GM23338 (cell line): ENCODE results near the gene TNFAIP1. TPM values are rescaled to one million over a fixed set of nuclear protein-coding genes. Genes with fewer than 3 reads are reported as not detected.

Experiments
- ATAC-seq: fragments of 200-7000 bp; cut with Tn5 transposase; 3 replicates; pipeline ENCODE4 v1.9.1; 2020
- DNase-seq: peaks from one replicate; pipeline ENCODE4 v3.0.0-alpha.2; 2015; ENCODE audit warnings: low spot score
- H2AFZ ChIP-seq: fragments of 200-600 bp; sonication (generic); 2 replicates; pipeline ENCODE4 v1.8.0; 2016; ENCODE audit warnings: antibody characterized with exemption, mild to moderate bottlenecking, moderate library complexity
- H3F3A ChIP-seq: fragments of 200-600 bp; sonication (generic); replicated peaks from 2 replicates; pipeline ENCODE4 v1.8.0; 2017; ENCODE audit warnings: antibody characterized with exemption, mixed run types, low read depth
- H3K27ac ChIP-seq: fragments of 200-600 bp; sonication (generic); 2 replicates; pipeline ENCODE4 v1.6.1; 2016; ENCODE audit warnings: low read depth
- H3K27me3 ChIP-seq: fragments of 200-600 bp; sonication (generic); 2 replicates; pipeline ENCODE4 v1.8.0; 2016; ENCODE audit warnings: mild to moderate bottlenecking, mixed run types, moderate library complexity; ENCODE audit not compliant: insufficient read depth
- H3K36me3 ChIP-seq: fragments of 200-600 bp; sonication (generic); 2 replicates; pipeline ENCODE4 v1.8.0; 2016; ENCODE audit warnings: mild to moderate bottlenecking; ENCODE audit not compliant: insufficient read depth
- H3K4me1 ChIP-seq: fragments of 200-600 bp; sonication (generic); 2 replicates; pipeline ENCODE4 v1.8.0; 2016; ENCODE audit warnings: mild to moderate bottlenecking, moderate library complexity; ENCODE audit not compliant: insufficient read depth
- H3K4me2 ChIP-seq: fragments of 200-600 bp; sonication (generic); 2 replicates; pipeline ENCODE4 v1.7.1; 2017; ENCODE audit warnings: mixed run types
- H3K4me3 ChIP-seq: fragments of 200-600 bp; sonication (generic); 2 replicates; pipeline ENCODE4 v1.6.1; 2016; ENCODE audit warnings: mixed run types
- H3K79me2 ChIP-seq: fragments of 200-600 bp; sonication (generic); replicated peaks from 2 replicates; pipeline ENCODE4 v1.8.0; 2017; ENCODE audit warnings: mild to moderate bottlenecking; ENCODE audit not compliant: insufficient read depth
- H3K9me2 ChIP-seq: fragments of 200-600 bp; sonication (generic); 2 replicates; pipeline ENCODE4 v1.8.0; 2017; ENCODE audit not compliant: insufficient read depth
- H4K20me1 ChIP-seq: fragments of 200-600 bp; sonication (generic); replicated peaks from 2 replicates; pipeline ENCODE4 v1.8.0; 2017; ENCODE audit warnings: mild to moderate bottlenecking; ENCODE audit not compliant: insufficient read depth
- H3K27ac Mint-ChIP-seq: 2 replicates; pipeline ENCODE4 v1.8.0; 2020; ENCODE audit warnings: inconsistent platforms, mild to moderate bottlenecking, moderate library complexity, mixed read lengths
- H3K27me3 Mint-ChIP-seq: 3 replicates; pipeline ENCODE4 v1.8.0; 2022; ENCODE audit warnings: low read depth, mild to moderate bottlenecking, moderate library complexity, mixed read lengths, inconsistent platforms; ENCODE audit not compliant: insufficient read depth, poor library complexity
- H3K36me3 Mint-ChIP-seq: 3 replicates; pipeline ENCODE4 v1.8.0; 2021; ENCODE audit warnings: low read depth, mild to moderate bottlenecking, inconsistent platforms, moderate library complexity, mixed read lengths
- H3K4me1 Mint-ChIP-seq: 3 replicates; pipeline ENCODE4 v1.8.0; 2020; ENCODE audit warnings: mild to moderate bottlenecking, inconsistent platforms, mixed read lengths
- H3K4me3 Mint-ChIP-seq: 3 replicates; pipeline ENCODE4 v1.8.0; 2021; ENCODE audit warnings: moderate library complexity, mild to moderate bottlenecking, inconsistent platforms, mixed read lengths
- H3K9me3 Mint-ChIP-seq: 3 replicates; pipeline ENCODE4 v1.8.0; 2020; ENCODE audit warnings: moderate library complexity, mild to moderate bottlenecking, inconsistent platforms, mixed read lengths
- CREB1 ChIP-seq: fragments of 250-450 bp; sonication (Bioruptor Pico); IDR thresholded peaks from 2 replicates; pipeline ENCODE4 v1.5.0; 2020; ENCODE audit warnings: low read depth, mild to moderate bottlenecking, moderate library complexity
- CTCF ChIP-seq, 2 experiments: fragments of 200-600 bp in 1 of 2; sonication (generic) in 1 of 2; conservative IDR thresholded peaks; 2 replicates each; pipeline versions ENCODE4 v1.5.1 to v1.6.1; 2016 to 2017; ENCODE audit warnings: antibody characterized with exemption in 2 of 2, low read depth in 2 of 2, mild to moderate bottlenecking in 2 of 2, moderate library complexity in 1 of 2
- ETS1 ChIP-seq: IDR thresholded peaks from 2 replicates; pipeline ENCODE4 v1.6.1; 2016; ENCODE audit warnings: antibody characterized with exemption
- EZH2 ChIP-seq: fragments of 200-600 bp; sonication (generic); IDR thresholded peaks from one replicate; pipeline ENCODE4 v1.8.0; 2017; ENCODE audit warnings: antibody characterized with exemption, mild to moderate bottlenecking, low read depth; ENCODE audit not compliant: unreplicated experiment
- EZH2phosphoT487 ChIP-seq: fragments of 200-600 bp; sonication (generic); IDR thresholded peaks from one replicate; pipeline ENCODE4 v1.8.1; 2018; ENCODE audit warnings: antibody characterized with exemption; ENCODE audit not compliant: unreplicated experiment
- JUNB ChIP-seq: IDR thresholded peaks from one replicate; pipeline ENCODE4 v1.6.1; 2016; ENCODE audit warnings: antibody characterized with exemption; ENCODE audit not compliant: unreplicated experiment
- NANOG ChIP-seq: IDR thresholded peaks from 2 replicates; pipeline ENCODE4 v1.6.1; 2016; ENCODE audit warnings: antibody characterized with exemption, borderline replicate concordance
- POLR2AphosphoS5 ChIP-seq: IDR thresholded peaks from 2 replicates; pipeline ENCODE4 v1.6.1; 2016; ENCODE audit warnings: antibody characterized with exemption, low read depth
- REST ChIP-seq: IDR thresholded peaks from one replicate; pipeline ENCODE4 v1.6.1; 2018; ENCODE audit warnings: antibody characterized with exemption; ENCODE audit not compliant: unreplicated experiment
- ZNF331 ChIP-seq: fragments of 250-450 bp; sonication (Bioruptor Pico); IDR thresholded peaks from 2 replicates; pipeline ENCODE4 v1.5.0; 2020; ENCODE audit warnings: low read depth, mild to moderate bottlenecking, moderate library complexity
- polyA plus RNA-seq: library from polyadenylated mRNA; unstranded; fragments of >200 nt; fragmentation: Nextera tagmentation; extraction: Ambion mirVana; gene quantifications from 2 replicates; pipeline ENCODE4 v1.2.1, GENCODE V29; 2016
- total RNA-seq: library from RNA; depleted of rRNA; stranded (reverse); fragments of >200 nt; shearing (Covaris generic); gene quantifications from 2 replicates; pipeline ENCODE4 v1.2.3, GENCODE V29; 2014

The TNFAIP1 gene
- total and polyA plus RNA-seq, 2 experiments from 2014 or later: 6.3 to 13.1 TPM

DNA sequence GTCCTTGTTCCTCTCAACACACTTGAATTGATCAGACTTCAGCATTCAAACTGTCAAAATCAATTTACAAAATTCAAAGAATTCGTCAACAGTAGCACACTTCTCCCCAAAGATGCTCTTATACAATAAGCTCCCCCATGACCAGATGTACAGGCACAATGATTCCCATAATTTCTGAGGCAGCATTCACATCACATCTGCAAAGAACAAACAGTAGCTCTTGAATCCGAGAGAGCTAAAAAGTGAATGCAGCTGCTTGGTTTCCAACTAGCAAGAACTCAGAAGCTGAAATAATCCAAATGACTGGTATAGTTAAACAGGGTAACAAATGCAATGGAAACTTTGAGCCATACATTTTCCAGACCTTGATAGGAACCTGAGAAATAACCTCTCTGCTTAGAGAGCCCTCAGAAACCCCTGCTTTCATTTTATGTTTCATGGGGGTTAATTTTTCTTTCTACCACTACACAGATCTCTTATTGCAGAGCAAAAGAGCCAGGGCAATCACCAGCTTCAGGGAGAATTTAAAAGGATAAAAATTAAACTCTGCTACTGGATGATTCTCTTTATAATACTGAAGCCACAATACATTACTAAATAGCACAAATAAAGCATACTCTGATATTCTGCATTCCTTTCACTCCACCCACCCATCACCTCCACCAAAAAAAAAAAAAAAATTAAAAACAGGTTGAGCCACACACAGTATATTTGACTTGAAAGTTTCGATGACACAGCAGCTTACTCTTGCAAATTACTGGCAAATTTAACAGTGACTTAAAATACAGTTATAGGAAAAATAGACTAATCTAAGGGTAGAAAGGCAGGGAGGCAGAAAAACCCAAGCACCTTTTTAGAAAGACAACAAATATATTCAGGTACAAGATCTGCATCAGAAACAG is 39.6 kb upstream of the TNFAIP1 start:
- H4K20me1 ChIP-seq: no peaks in the 10 kb centered on the region
- H2AFZ ChIP-seq: no peak overlapping the region
- no peak overlapping the region for H3K27ac Mint-ChIP-seq
- peaks cover 4% of the 10 kb centered on the region for H3K27me3 Mint-ChIP-seq
- H3K4me2 ChIP-seq: no peak overlapping the region
- no peaks in the 10 kb centered on the region for H3K9me2 ChIP-seq
- no peak for DNase-seq
- H3K4me1 ChIP-seq: no peaks in the 10 kb centered on the region
- H3F3A ChIP-seq: no peaks in the 10 kb centered on the region
- H3K79me2 ChIP-seq: no peaks in the 10 kb centered on the region
- H3K27me3 ChIP-seq: no peaks in the 10 kb centered on the region
- H3K36me3 ChIP-seq: no peaks in the 10 kb centered on the region
- H3K9me3 Mint-ChIP-seq: no peaks in the 10 kb centered on the region
- no peaks in the 10 kb centered on the region; the same call in 2 of the 3 replicates for H3K4me1 Mint-ChIP-seq
- no peak overlapping the region for H3K4me3 ChIP-seq
- H3K27ac ChIP-seq: no peak overlapping the region
- no peak for TF ChIP-seq ETS1
- no peak for TF ChIP-seq REST
- TF ChIP-seq CTCF (conservative IDR thresholded peaks at IDR 0.05; ENCODE audit: low read depth in 2 of 2): no peak
- TF ChIP-seq JUNB: no peak
- no peak for TF ChIP-seq ZNF331 (CRISPR knock-in tag)
- TF ChIP-seq NANOG: no peak
- no peaks in the 10 kb centered on the region for H3K36me3 Mint-ChIP-seq
- ATAC-seq: no peak
- no peak overlapping the region for H3K4me3 Mint-ChIP-seq

DNA sequence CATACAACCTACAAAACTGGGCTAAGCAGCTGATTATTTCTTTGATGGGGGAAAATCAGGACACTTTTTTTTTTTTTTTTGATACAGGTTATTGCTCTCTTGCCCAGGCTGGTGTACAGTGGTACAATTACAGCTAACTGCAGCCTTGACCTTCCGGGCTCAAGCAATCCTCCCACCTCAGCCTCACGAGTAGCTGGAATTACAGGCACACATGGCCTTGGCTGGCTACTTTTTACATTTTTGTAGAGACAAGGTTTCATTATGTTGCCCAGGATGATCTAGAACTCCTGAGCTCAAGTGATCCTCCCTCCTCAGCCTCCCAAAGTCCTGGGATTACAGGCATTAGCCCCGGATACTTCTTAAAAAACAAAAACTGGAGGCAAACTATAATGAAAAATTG is 37.1 kb upstream of the TNFAIP1 start:
- no peak overlapping the region for H3K4me3 ChIP-seq
- no peaks in the 10 kb centered on the region for H4K20me1 ChIP-seq
- H3K4me2 ChIP-seq: no peak overlapping the region
- TF ChIP-seq CTCF (conservative IDR thresholded peaks at IDR 0.05; ENCODE audit: low read depth in 2 of 2): no peak
- no peak for TF ChIP-seq EZH2
- no peak for TF ChIP-seq EZH2phosphoT487
- no peak for TF ChIP-seq NANOG
- no peak for TF ChIP-seq POLR2AphosphoS5
- TF ChIP-seq JUNB: no peak
- TF ChIP-seq CREB1 (CRISPR knock-in tag): no peak
- no peaks in the 10 kb centered on the region for H3K9me2 ChIP-seq
- no peak overlapping the region for H2AFZ ChIP-seq
- H3K27me3 ChIP-seq: no peaks in the 10 kb centered on the region
- no peak overlapping the region for H3K27ac Mint-ChIP-seq
- no peaks in the 10 kb centered on the region for H3K36me3 ChIP-seq
- no peaks in the 10 kb centered on the region for H3K9me3 Mint-ChIP-seq
- H3K36me3 Mint-ChIP-seq: no peaks in the 10 kb centered on the region
- DNase-seq (no peak), ATAC-seq (no peak)
- H3K27me3 Mint-ChIP-seq: peaks cover 4% of the 10 kb centered on the region
- H3K27ac ChIP-seq: no peak overlapping the region
- no peaks in the 10 kb centered on the region for H3K4me1 ChIP-seq
- no peaks in the 10 kb centered on the region; the same call in 2 of the 3 replicates for H3K4me1 Mint-ChIP-seq
- no peaks in the 10 kb centered on the region for H3F3A ChIP-seq
- H3K4me3 Mint-ChIP-seq: no peak overlapping the region
- H3K79me2 ChIP-seq: no peaks in the 10 kb centered on the region
